HFF-Myc (cell line): ENCODE results near the gene PCNT.

Experiments
- DNase-seq: peaks from one replicate; pipeline ENCODE4 v3.0.0-alpha.2; 2011; ENCODE audit warnings: low read depth; ENCODE audit errors: extremely low read depth
- H3K4me3 ChIP-seq: replicated peaks from 2 replicates; pipeline ENCODE4 v1.5.1; 2011; ENCODE audit warnings: low read depth, mild to moderate bottlenecking, control low read depth, low read length
- TF ChIP-seq, protein P1 (sequence below): IDR thresholded peaks from 2 replicates; pipeline ENCODE4 v1.5.1; 2012; ENCODE audit warnings: mild to moderate bottlenecking, low read depth, low read length, control low read depth; ENCODE audit errors: missing control alignments

The PCNT gene

DNA sequence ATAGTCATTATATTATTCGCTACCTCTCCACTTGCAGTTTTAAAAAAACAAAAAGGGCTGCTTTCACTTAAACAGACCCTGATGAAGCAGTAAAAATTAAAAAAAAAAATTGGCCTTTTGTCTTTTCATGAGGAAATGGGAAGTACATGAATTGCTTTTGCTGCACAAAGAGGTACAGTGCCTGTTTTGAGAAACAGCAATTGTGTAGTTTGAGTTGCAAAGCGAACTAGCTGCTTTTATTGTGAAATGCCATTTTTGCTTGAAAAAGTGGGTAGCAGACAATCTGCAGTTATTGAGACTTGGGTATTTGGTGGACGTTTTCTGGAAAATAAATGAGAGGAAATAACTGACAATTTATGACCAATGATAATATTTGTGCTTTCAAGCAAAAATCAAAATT, 141.7 kb downstream of the PCNT start:
- TF ChIP-seq, protein P1, sequence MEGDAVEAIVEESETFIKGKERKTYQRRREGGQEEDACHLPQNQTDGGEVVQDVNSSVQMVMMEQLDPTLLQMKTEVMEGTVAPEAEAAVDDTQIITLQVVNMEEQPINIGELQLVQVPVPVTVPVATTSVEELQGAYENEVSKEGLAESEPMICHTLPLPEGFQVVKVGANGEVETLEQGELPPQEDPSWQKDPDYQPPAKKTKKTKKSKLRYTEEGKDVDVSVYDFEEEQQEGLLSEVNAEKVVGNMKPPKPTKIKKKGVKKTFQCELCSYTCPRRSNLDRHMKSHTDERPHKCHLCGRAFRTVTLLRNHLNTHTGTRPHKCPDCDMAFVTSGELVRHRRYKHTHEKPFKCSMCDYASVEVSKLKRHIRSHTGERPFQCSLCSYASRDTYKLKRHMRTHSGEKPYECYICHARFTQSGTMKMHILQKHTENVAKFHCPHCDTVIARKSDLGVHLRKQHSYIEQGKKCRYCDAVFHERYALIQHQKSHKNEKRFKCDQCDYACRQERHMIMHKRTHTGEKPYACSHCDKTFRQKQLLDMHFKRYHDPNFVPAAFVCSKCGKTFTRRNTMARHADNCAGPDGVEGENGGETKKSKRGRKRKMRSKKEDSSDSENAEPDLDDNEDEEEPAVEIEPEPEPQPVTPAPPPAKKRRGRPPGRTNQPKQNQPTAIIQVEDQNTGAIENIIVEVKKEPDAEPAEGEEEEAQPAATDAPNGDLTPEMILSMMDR = no peak
- no peak for DNase-seq

DNA sequence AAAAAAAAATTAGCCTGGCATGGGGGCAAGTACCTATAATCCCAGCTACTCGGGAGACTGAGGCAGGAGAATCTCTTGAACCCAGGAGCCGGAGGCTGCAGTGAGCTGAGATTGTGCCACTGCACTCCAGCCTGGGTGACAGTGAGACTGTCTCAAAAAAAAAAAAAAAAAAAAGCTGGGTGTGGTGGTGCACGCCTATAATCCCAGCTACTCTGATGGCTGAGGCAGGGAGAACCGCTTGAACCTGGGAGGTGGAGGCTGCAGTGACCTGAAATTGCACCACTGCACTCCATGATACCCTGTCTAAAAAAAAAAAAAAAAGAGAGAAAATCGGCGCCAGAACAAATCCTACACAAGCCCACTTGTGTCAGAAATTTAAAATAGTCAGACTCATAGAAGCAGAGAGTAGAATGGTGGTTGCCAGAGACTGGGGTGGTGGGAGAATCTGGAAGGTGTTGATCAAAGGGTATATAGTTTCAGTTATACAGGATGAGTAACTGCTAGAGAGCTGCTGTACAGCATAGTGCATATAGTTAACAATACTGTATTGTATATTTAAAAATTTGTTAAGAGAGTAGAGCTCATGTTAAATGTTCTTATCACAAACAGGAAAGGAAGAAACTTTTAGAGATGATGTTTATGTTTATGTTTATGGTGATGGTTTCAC, 144.3 kb downstream of the PCNT start:
- H3K4me3 ChIP-seq = no peak overlapping the region
- TF ChIP-seq, protein P1 = no peak
- no peak for DNase-seq

More for the DNA sequence above, 141.7 kb downstream of the PCNT start:
- H3K4me3 ChIP-seq = no peak overlapping the region

DNA sequence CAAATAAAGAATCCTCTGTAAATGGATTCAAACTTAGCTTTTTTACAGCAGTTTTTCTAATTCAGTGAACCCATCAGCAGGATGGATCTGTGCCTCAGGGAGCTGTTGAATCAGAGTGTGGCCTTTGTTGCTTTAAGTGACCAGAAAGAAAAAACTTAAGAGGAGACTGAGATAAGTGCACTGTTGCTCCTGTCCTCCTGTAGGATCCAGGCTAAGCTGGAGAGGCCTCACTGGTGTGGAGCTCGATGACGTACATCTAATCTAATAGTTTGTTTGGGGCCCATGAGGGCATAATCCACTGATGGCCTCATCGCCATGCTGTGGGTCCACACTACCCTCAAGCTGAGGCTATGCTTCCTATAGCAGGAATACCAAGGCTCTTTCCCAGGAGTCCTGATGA, 145.3 kb downstream of the PCNT start:
- H3K4me3 ChIP-seq = no peak overlapping the region
- TF ChIP-seq, protein P1 = no peak
- no peak for DNase-seq

DNA sequence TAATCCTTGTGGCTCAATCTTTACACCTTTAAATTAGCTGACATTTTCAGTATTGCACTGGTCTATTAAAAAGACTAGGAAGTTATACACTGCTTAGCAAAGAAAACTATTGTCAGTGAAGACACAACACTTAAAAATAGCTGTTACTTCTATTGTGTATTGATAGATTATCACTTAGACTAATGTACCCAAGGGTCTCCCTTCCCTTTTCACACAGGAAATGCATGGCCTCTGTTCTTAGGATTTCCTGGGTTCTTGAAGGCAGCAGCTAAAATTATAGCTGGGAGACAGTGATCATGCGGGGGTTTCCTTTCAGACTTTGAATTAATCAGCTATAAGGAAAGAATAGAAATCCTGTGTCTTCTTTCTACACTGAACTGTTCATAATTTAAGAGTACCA, 147.6 kb downstream of the PCNT start:
- no peak for DNase-seq
- TF ChIP-seq, protein P1 = no peak
- H3K4me3 ChIP-seq = no peak overlapping the region

DNA sequence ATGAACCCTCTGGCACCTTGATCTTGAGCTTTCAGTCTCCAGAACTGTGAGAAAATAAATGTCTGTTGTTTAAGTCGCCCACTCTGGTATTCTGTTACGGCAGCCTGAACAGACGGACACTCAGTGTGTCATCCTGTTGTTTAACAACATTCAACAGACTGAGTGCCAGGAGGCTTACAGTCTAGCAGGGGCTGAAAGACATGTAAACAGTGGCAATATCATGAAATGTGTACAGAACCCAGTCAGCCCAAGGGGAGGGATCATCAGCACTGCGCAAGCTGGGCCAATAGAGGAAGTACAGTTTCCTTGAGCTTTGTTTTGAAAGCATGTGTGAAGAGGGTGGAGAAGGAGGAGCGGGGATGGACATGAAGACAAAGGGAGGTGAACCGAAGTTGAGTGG, 148.3 kb downstream of the PCNT start:
- no peak overlapping the region for H3K4me3 ChIP-seq
- DNase-seq = no peak
- TF ChIP-seq, protein P1 = no peak

DNA sequence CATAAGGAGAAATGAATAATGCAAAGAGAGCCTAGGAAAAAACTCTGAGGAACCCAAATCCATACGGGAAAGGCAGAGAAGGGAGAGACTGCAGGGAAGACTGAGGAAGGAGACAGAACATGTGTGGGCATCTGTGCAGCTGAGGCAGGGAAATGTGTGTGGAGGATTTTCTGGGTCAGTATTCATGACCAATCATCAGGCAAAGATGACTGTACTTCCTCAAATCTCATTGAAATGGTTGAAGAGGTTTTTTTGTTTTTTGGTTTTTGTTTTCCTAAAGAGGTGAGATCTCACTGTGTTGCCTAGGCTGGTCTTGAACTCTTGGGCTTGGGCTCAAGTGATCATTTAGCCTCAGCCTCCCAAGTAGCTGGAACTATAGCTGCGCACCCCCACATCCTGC, 150.4 kb downstream of the PCNT start:
- H3K4me3 ChIP-seq = no peak overlapping the region
- DNase-seq = no peak
- TF ChIP-seq, protein P1 = no peak

DNA sequence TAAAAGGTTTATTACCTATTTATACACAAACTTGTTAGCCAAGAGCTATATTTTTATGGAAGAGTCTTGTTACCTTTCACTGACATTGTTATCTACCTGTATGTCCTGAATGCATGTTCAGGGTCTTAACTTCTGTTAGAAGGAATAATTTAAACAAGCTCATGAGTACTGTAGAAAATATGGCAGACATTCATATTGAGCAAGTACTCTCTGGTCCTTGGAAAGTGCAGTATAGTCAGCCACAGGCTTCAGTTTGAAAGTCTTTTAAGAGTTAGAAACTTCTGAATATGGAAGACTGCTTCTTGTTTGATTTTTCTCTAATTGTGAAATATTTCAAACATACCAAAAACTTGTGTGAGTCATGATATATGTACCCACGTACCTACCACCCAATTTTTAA, 151.3 kb downstream of the PCNT start:
- DNase-seq = no peak

More for the DNA sequence above, 151.3 kb downstream of the PCNT start:
- TF ChIP-seq, protein P1 = no peak
- H3K4me3 ChIP-seq = no peak overlapping the region
